Neural crest cell (in vitro differentiated cells): ENCODE data around the gene PTPN22. TPM values are rescaled to one million over a fixed set of nuclear protein-coding genes. Genes with fewer than 3 reads are reported as not detected.

ENCODE experiments used
- DNase-seq: peaks from one replicate; pipeline ENCODE4 v3.0.0; 2021; ENCODE audit warnings: low read depth, mixed read lengths, low spot score
- H3K27ac Mint-ChIP-seq: one replicate; pipeline ENCODE4 v1.8.0; 2021; ENCODE audit warnings: mild to moderate bottlenecking, mixed read lengths; ENCODE audit not compliant: unreplicated experiment
- H3K27me3 Mint-ChIP-seq: 2 replicates; pipeline ENCODE4 v1.8.0; 2021; ENCODE audit warnings: low read depth, mild to moderate bottlenecking, mixed read lengths
- H3K36me3 Mint-ChIP-seq: 2 replicates; pipeline ENCODE4 v1.8.0; 2021; ENCODE audit warnings: low read depth, mild to moderate bottlenecking, mixed read lengths
- H3K4me1 Mint-ChIP-seq: 2 replicates; pipeline ENCODE4 v1.8.0; 2021; ENCODE audit warnings: mixed read lengths
- H3K4me3 Mint-ChIP-seq: one replicate; pipeline ENCODE4 v1.8.0; 2021; ENCODE audit warnings: mild to moderate bottlenecking, mixed read lengths
- H3K9me3 Mint-ChIP-seq: 2 replicates; pipeline ENCODE4 v1.8.0; 2021; ENCODE audit warnings: mixed read lengths
- total RNA-seq: library from RNA; stranded (reverse); gene quantifications from 2 replicates; pipeline ENCODE4 v1.2.1, GENCODE V29; 2021
- TF ChIP-seq, protein P1 (sequence below): fragments of 200-600 bp; sonication (generic); conservative IDR thresholded peaks from 2 replicates; pipeline ENCODE4 v1.5.0; 2021; ENCODE audit warnings: antibody characterized with exemption, mild to moderate bottlenecking

PTPN22 gene
- total RNA-seq, 1 donor from 2014 or later = not detected

DNA sequence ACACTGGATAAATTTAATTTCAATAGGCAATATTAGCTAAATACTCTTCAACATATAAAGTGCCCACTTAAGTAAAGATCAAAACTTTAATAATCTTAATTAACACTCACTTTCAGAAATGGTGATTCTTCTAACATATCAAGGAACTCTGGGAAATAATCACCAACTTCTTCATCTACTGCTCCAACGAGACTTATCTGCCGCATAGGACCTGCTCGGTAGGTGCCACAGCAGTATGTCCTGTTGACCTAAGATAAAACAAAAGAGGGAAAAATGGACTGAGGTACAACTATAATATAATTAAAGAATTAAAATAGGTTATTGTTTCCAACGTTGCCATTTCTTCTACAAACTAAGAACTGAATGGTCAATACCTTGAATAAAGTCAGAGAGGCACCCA is 94.0 kb downstream of the PTPN22 start:
- no peak overlapping the region for H3K27ac Mint-ChIP-seq
- TF ChIP-seq, protein P1, sequence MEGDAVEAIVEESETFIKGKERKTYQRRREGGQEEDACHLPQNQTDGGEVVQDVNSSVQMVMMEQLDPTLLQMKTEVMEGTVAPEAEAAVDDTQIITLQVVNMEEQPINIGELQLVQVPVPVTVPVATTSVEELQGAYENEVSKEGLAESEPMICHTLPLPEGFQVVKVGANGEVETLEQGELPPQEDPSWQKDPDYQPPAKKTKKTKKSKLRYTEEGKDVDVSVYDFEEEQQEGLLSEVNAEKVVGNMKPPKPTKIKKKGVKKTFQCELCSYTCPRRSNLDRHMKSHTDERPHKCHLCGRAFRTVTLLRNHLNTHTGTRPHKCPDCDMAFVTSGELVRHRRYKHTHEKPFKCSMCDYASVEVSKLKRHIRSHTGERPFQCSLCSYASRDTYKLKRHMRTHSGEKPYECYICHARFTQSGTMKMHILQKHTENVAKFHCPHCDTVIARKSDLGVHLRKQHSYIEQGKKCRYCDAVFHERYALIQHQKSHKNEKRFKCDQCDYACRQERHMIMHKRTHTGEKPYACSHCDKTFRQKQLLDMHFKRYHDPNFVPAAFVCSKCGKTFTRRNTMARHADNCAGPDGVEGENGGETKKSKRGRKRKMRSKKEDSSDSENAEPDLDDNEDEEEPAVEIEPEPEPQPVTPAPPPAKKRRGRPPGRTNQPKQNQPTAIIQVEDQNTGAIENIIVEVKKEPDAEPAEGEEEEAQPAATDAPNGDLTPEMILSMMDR = no peak
- peaks cover 8% of the 10 kb centered on the region for H3K36me3 Mint-ChIP-seq
- DNase-seq = no peak
- H3K27me3 Mint-ChIP-seq = no peaks in the 10 kb centered on the region
- H3K4me1 Mint-ChIP-seq = no peaks in the 10 kb centered on the region
- no peak overlapping the region for H3K4me3 Mint-ChIP-seq
- no peaks in the 10 kb centered on the region for H3K9me3 Mint-ChIP-seq

DNA sequence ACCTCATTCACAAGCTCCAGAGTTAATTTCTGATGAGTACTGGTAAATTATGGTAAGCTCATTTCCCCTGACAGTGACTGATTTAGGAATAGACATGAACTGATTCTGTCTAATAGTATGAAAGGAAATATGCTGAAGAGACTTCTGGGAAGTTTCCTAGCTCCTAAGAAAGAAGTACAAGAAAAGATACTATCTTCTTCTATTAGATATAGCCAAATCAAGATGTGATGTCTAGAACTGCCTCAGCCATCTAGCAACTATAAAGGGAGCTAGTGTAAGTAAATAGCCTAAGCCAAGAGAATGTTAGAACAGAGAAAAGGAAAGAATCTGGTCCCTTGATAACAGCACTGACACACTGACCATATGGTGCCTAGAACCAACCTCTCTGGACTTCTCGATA is 101.5 kb downstream of the PTPN22 start:
- peaks cover 48% of the 10 kb centered on the region for H3K4me1 Mint-ChIP-seq
- TF ChIP-seq, protein P1 = no peak
- no peak overlapping the region for H3K27ac Mint-ChIP-seq
- H3K27me3 Mint-ChIP-seq = no peaks in the 10 kb centered on the region
- no peak for DNase-seq
- H3K36me3 Mint-ChIP-seq = peaks cover 3% of the 10 kb centered on the region
- no peak overlapping the region for H3K4me3 Mint-ChIP-seq
- H3K9me3 Mint-ChIP-seq = no peaks in the 10 kb centered on the region

DNA sequence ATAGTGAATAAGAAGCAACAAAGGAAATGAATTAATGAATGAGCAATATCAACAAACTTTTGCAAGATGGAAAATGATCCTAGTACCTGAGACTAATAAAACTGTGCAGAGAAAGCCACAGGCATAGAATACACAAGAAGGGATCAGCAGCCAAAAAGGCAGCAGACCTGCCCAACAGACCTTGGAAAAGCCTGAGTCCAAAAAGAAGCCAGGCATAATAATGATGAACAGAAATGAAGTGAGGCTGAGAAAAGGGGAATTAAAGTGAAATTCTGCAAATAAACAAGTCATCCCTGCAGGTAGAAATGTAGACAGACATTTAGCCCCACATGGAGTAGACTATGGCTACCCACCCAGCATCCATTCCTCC is 101.9 kb downstream of the PTPN22 start:
- Mint-ChIP-seq H3K9me3 (no peaks in the 10 kb centered on the region), H3K27ac (no peak overlapping the region), H3K4me1 (peaks cover 48% of the 10 kb centered on the region), H3K36me3 (peaks cover 3% of the 10 kb centered on the region), H3K27me3 (no peaks in the 10 kb centered on the region), H3K4me3 (no peak overlapping the region)
- TF ChIP-seq, protein P1 = no peak
- no peak for DNase-seq

- H3K4me1 Mint-ChIP-seq = peaks cover 49% of the 10 kb centered on the region
- no peak for DNase-seq
- H3K4me3 Mint-ChIP-seq = peak overlapping the region; percentile 32
- H3K27me3 Mint-ChIP-seq = no peaks in the 10 kb centered on the region
- peak overlapping the region; percentile 94 for H3K27ac Mint-ChIP-seq
- H3K36me3 Mint-ChIP-seq = peaks cover 3% of the 10 kb centered on the region
- TF ChIP-seq, protein P1 = no peak
- no peaks in the 10 kb centered on the region for H3K9me3 Mint-ChIP-seq
These were observed 102.5 kb downstream of the PTPN22 start for GRCh38 chr1:113768916-113769600.

DNA sequence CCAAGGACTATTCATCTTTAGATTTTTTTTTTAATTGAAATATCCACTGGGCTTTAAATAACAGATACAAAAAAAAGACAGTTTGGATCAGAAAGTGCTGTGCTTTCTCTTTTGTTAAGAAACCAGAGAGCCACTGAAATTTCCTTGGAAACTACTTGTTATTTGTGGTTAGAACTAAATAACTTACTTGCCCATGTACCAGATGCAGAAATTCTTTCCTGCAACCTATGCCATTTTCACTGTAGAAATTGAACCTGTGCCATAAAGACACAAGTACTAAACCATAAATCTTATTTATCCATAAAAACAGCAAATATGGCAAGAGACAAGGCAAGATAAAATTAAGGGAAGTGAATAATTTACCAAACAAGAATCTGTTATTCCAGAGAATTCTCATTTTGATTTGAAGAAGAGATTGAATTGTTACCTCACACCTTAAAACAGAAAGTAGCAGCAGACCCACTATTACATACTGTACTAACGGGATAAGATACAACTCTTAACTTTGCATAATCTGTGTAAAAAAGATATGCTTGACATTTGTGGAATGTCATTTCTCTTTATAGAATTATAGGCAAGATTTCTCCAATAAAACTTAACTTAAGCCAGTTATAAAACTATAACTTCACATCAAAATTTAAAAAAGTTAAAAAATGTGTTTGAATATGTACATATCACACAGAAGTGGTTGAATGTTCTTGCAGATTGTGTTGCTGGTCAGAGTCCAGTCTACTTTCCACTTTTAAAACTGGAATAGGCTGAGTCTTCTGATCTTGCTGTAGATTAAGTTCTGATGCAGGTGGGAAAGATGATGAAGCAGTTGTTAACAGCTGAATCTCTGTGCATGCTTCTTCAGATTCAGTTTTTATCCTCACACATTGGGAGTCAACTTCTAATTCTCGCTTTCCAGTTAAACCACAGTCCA is 105.9 kb downstream of the PTPN22 start:
- Mint-ChIP-seq H3K9me3 (no peaks in the 10 kb centered on the region), H3K4me3 (no peak overlapping the region), H3K27me3 (no peaks in the 10 kb centered on the region), H3K27ac (no peak overlapping the region), H3K36me3 (peaks cover 3% of the 10 kb centered on the region), H3K4me1 (peaks cover 48% of the 10 kb centered on the region)
- TF ChIP-seq, protein P1 = no peak
- no peak for DNase-seq

Other genes starting within 250 kb of the PTPN22 start
- gene PHTF1, start 112.2 kb downstream of the PTPN22 start, total RNA-seq = 48.5 and 50.2 TPM in 2 replicates
- gene RSBN1, start 59.2 kb downstream of the PTPN22 start, total RNA-seq = 26.8 and 31.1 TPM in 2 replicates
- 0.71 and 0.84 TPM in 2 replicates for gene BCL2L15, start 15.9 kb upstream of the PTPN22 start, total RNA-seq
- 23.6 and 25.3 TPM in 2 replicates for gene AP4B1, start 33.1 kb upstream of the PTPN22 start, total RNA-seq
- 21.4 and 21.5 TPM in 2 replicates for gene DCLRE1B, start 33.6 kb upstream of the PTPN22 start, total RNA-seq
- gene HIPK1, start 57.6 kb upstream of the PTPN22 start, total RNA-seq = 53.4 and 57.7 TPM in 2 replicates
- gene OLFML3, start 107.8 kb upstream of the PTPN22 start, total RNA-seq = 4.3 and 6.1 TPM in 2 replicates